NOMO-1 treated with dmso at 0.1 percent for 144 hours (cell line): Measurements from ENCODE around the gene NTM.

Experiments
- DNase-seq: peaks from one replicate; lab custom pipeline; 2025; ENCODE audit not compliant: unreplicated experiment; lab: John Stamatoyannopoulos, UW

The NTM gene

GRCh38 chr11:131633921-131634715, 263.7 kb downstream of the NTM start:
- no peak for DNase-seq

GRCh38 chr11:131637469-131638175, 267.2 kb downstream of the NTM start:
- DNase-seq = no peak

DNA sequence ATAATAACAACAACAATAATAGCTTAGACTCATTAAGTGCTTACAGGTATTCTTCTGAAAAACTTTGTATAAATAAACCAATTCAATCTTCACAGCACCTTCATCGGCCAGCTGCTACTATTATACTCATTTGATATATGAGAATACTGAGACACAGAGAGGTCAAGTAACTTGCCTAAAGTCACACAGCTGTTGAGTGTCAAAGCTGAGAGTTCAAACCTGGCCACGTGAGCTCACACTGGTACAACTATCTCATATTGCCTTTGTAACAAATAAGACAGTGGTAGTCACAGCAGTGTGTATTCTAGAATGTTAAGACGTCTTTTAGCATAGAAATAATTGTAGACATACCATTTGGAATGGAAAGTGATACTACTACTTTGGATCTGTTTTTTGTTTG, 268.5 kb downstream of the NTM start:
- no peak for DNase-seq

DNA sequence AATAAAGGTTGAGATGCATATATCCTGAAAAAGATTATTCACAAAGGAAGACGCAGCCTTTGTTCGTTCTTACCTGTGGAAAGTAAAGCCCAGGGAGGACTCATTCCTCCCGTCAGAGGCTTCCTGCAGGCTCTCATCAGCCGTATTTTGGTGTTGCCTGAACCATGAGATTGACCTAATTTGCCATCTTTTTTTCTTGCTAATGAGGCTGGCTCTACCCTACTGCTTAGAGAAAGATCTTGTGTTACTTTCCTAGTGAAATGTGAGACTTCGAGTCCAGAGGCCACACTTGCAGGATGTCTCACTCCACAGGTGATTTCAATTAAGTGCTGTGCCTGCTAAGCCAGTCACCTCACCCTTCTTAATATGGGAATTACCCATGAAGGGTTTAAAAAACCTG, 269.9 kb downstream of the NTM start:
- DNase-seq = no peak

DNA sequence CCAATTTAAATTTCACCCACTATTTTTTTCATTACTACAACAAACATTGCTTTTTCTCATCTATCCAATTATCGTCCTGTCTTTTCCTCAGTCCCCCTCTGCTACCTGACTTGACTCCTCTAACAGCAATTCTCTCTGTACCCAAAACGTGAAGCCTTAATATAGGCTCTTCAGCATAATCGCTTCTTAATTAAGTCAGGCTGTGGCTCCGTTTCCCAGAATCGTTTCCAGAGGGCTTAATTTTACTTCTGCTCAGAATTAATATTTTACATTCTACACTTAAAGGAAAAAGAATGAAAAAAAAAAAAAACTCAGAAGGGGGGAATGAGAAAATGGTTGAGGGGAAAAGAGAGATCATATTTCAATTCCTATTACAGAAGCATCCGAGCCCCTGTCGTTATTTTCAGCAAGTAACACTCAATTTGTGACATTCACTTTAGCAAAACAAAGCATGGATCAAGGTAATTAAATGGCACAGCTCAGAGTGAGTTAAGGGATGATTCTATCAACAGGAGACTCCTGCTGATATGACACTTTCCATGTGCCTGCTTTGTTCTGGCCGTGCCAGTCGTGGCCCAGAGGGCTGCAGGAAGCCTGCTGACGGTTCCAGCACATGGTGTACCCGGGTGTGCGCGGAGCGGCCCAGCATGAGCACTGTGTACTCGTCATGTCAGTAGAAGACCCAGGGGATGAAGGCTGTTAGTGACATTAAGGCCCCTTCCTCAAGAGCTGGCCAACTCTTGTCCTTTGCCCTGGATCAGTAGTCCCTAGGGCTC, 272.5 kb downstream of the NTM start:
- no peak for DNase-seq

DNA sequence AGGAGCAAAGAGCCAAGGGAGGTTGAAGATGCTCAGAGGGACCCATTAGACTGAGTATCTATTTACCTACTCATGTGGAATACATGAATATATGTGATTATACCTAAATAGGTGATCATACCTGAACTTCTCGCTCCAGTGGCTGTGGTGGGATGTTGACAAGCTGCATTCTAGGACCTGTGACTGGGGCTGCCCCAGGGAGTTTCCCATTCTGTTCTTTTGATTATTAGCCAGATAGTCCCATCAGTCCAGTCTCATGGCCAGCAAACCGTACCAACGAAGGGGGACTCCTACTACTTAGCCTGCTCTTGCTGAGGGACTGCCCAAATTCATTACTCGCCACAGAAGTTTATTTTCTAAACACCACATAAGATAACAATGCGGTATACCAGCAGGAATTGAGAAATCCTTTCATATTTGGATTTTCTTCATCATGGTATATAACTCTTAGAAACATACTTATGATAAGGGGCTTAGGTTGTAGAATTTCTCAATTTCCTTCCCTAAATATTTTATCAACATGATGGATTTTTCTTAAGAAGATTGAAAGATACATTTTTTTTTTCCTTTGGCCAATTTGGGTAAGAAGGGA, 273.9 kb downstream of the NTM start:
- DNase-seq = no peak

- DNase-seq = no peak
These were observed 274.8 kb downstream of the NTM start for GRCh38 chr11:131645237-131645636.

GRCh38 chr11:131649856-131650255, 279.4 kb downstream of the NTM start:
- no peak for DNase-seq

- DNase-seq = no peak
These were observed 281.8 kb downstream of the NTM start for GRCh38 chr11:131652231-131652630.

DNA sequence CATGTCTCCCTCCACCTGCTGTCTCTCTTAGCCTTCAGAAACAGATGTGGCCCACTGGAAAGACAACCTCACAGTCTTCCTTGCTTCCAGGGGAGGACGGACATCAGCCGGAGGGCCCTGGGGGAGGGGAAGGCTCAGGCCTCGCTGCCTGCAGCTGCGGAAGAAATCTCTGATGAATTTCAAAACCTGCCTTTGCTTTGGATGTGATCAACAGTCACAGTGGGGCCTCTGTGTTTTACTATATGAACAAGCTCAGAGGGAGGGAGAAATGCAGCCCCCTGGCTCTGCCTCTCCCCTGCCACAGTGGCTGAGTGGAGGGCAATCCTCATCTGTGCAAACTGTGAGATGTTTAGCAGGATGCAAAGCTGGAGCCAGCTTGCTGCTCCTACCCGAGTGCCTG, 282.8 kb downstream of the NTM start:
- no peak for DNase-seq

GRCh38 chr11:131654849-131655248, 284.4 kb downstream of the NTM start:
- no peak for DNase-seq

DNA sequence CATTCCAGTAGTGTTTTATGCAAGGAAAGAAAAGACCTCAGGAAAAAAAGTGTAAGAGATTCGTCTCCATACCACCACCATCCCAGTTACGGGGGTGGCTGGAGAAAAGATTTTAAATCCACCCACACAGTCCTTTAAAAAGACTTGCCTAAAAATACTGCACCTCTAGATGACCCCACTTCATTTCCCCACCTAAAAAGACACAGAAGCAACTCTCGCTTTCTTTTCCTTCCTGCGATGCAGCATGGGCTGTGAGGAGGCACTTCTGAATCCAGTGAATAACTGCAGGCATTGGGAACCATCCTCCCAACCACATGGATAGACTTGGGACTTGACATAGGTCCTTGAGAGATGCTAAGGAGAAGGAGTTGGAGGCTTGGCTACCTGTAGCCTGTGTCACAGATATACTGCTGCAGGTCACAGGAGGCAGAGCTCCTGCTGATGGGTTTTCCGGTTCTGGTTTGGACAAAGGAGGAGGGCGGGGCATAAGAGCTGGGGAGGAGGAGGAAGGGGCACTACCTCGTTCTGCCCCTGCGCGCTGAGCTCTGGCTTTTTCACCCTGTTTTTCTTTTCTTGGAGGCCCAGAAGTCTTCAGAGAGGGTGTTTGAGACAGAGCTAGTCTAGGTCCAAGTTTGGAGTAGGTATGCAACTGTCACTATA, 285.9 kb downstream of the NTM start:
- no peak for DNase-seq

- no peak for DNase-seq
These were observed 286.4 kb downstream of the NTM start for GRCh38 chr11:131656839-131657211.

GRCh38 chr11:131658414-131658813, 288.0 kb downstream of the NTM start:
- no peak for DNase-seq

DNA sequence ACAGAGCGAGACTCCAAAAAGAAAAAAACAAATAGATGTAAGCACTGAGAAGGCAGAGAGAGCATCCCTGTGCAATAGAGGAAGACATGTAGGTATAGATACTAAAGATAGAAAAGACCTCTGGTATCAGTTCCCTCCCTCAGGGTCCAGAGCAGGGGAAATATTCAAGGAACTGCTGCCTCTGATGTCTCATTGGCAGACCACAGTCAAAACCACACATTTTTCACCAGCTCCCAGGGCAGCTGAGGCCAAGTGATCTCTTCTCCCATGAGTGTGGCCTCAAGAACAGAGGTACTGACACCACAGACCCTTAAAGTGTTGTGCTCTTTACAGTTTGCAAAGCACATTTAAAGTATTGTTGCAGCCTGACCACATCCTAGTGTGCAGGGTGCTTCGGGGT, 288.5 kb downstream of the NTM start:
- DNase-seq = peak; percentile 18

GRCh38 chr11:131659931-131660330, 289.5 kb downstream of the NTM start:
- DNase-seq = no peak

GRCh38 chr11:131661132-131661531, 290.7 kb downstream of the NTM start:
- DNase-seq = no peak

DNA sequence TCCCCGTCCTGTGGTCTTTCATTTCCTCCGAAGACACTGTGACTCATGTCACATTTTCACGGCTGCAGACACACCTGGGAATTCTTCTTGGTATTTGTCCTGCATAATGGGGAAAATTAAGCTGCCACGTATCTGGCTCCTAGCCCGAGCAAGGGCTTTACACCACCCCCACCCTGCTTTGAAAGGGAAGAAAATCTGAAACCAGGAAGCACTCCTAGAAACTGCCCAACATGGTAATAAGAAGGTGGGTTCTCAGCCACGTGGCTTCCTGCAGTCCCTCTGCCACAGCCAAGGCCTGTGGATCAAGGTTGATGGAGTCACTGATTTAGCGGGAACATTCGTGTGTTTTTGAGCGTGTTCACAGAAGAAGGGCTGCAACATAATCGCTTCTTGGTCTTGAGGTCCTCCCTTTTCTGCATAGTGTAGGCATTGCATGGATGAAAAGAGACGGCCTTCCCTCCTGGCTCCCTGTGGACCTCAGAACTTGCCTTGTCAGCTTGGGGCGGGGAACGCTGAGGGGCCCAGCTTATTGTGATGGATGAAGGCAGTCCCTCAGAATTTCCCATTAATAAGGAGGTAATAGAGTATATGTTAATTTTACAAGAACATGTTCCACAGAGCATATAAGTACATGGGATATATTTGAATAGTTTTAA, 292.0 kb downstream of the NTM start:
- DNase-seq = no peak

DNA sequence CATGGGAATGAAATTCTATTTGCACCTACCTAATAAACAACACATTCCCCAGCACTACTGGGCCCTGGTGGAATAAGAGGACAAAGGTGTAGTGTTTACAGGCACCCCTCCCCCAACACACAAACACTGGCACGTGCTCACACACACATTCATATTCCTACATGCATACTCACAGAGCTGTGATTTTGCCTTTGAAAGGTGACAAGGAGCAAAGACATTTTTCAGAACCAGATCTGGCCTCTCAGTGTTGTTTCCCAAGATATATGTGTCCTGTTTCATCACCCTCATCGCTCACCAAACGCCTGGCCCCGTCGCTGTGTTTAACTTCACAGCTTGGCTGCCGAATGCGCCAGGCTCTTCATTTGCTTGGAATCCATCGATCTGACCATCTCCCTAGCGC, 292.6 kb downstream of the NTM start:
- DNase-seq = no peak

GRCh38 chr11:131663405-131664200, 293.2 kb downstream of the NTM start:
- DNase-seq = no peak
